Rectal smooth muscle tissue (tissue), 1 donor: ENCODE measurements around the gene SMIM44.
A peak's percentile ranks its signal among the peaks of the same experiment; 100 is the strongest.

ENCODE experiments used
- H3K27ac ChIP-seq: one replicate; pipeline ENCODE4 v1.7.0; 2013; ENCODE audit warnings: low read depth, low read length, inconsistent platforms
- H3K27me3 ChIP-seq: one replicate; pipeline ENCODE4 v1.7.0; 2013; ENCODE audit warnings: low read length; ENCODE audit not compliant: control insufficient read depth, insufficient read depth
- H3K36me3 ChIP-seq: one replicate; pipeline ENCODE4 v1.7.0; 2013; ENCODE audit warnings: low read length; ENCODE audit not compliant: control insufficient read depth, insufficient read depth
- H3K4me1 ChIP-seq: one replicate; pipeline ENCODE4 v1.7.0; 2013; ENCODE audit warnings: low read length; ENCODE audit not compliant: control insufficient read depth, insufficient read depth
- H3K4me3 ChIP-seq: one replicate; pipeline ENCODE4 v1.7.0; 2013; ENCODE audit warnings: low read length
- H3K9ac ChIP-seq: one replicate; pipeline ENCODE4 v1.7.0; 2013; ENCODE audit warnings: low read length

Gene SMIM44

GRCh38 chr19:3441986-3442329, 41.3 kb downstream of the SMIM44 start:
- peaks cover 12% of the 10 kb centered on the region for H3K4me1 ChIP-seq
- H3K4me3 ChIP-seq: no peak overlapping the region
- peaks cover 9% of the 10 kb centered on the region for H3K36me3 ChIP-seq
- no peak overlapping the region for H3K27ac ChIP-seq
- no peaks in the 10 kb centered on the region for H3K27me3 ChIP-seq
- H3K9ac ChIP-seq: no peak overlapping the region

GRCh38 chr19:3441089-3441985, 41.9 kb downstream of the SMIM44 start:
- peaks cover 9% of the 10 kb centered on the region for H3K36me3 ChIP-seq
- H3K4me3 ChIP-seq: no peak overlapping the region
- peaks cover 12% of the 10 kb centered on the region for H3K4me1 ChIP-seq
- no peaks in the 10 kb centered on the region for H3K27me3 ChIP-seq
- H3K27ac ChIP-seq: no peak overlapping the region
- no peak overlapping the region for H3K9ac ChIP-seq

GRCh38 chr19:3440082-3440481, 43.2 kb downstream of the SMIM44 start:
- Histone ChIP-seq H3K27me3 (no peaks in the 10 kb centered on the region), H3K36me3 (peaks cover 6% of the 10 kb centered on the region), H3K4me1 (peaks cover 15% of the 10 kb centered on the region), H3K27ac (no peak overlapping the region), H3K4me3 (no peak overlapping the region), H3K9ac (no peak overlapping the region)

- peak overlapping the region; percentile 80 for H3K27ac ChIP-seq
- peaks cover 16% of the 10 kb centered on the region for H3K4me1 ChIP-seq
- peaks cover 9% of the 10 kb centered on the region for H3K36me3 ChIP-seq
- peak overlapping the region; percentile 73 for H3K4me3 ChIP-seq
- H3K27me3 ChIP-seq: no peaks in the 10 kb centered on the region
- peak overlapping the region; percentile 42 for H3K9ac ChIP-seq
These were observed 48.3 kb downstream of the SMIM44 start for GRCh38 chr19:3434630-3435553.

- peaks cover 9% of the 10 kb centered on the region for H3K36me3 ChIP-seq
These were observed 49.3 kb downstream of the SMIM44 start for GRCh38 chr19:3433805-3434540.

GRCh38 chr19:3433313-3433712, 49.9 kb downstream of the SMIM44 start:
- Histone ChIP-seq H3K36me3 (peaks cover 9% of the 10 kb centered on the region), H3K4me1 (peaks cover 17% of the 10 kb centered on the region), H3K9ac (no peak overlapping the region), H3K27me3 (no peaks in the 10 kb centered on the region), H3K4me3 (no peak overlapping the region), H3K27ac (peak overlapping the region; percentile 80)

More at GRCh38 chr19:3433805-3434540, 49.3 kb downstream of the SMIM44 start:
- H3K4me1 ChIP-seq: peaks cover 17% of the 10 kb centered on the region
- H3K27me3 ChIP-seq: no peaks in the 10 kb centered on the region
- peak overlapping the region; percentile 80 for H3K27ac ChIP-seq
- H3K9ac ChIP-seq: peak overlapping the region; percentile 42
- peak overlapping the region; percentile 73 for H3K4me3 ChIP-seq
